Measurements from ENCODE around the gene ALDH1L1. TPM values are rescaled to one million over a fixed set of nuclear protein-coding genes. Genes with fewer than 3 reads are reported as not detected.

Gene ALDH1L1
- total and polyA plus RNA-seq, 2 of the 13 experiments (the other 11 are each of a cell fraction or from before 2014, with no cell fraction given): 11.2 to 28.7 TPM

DNA sequence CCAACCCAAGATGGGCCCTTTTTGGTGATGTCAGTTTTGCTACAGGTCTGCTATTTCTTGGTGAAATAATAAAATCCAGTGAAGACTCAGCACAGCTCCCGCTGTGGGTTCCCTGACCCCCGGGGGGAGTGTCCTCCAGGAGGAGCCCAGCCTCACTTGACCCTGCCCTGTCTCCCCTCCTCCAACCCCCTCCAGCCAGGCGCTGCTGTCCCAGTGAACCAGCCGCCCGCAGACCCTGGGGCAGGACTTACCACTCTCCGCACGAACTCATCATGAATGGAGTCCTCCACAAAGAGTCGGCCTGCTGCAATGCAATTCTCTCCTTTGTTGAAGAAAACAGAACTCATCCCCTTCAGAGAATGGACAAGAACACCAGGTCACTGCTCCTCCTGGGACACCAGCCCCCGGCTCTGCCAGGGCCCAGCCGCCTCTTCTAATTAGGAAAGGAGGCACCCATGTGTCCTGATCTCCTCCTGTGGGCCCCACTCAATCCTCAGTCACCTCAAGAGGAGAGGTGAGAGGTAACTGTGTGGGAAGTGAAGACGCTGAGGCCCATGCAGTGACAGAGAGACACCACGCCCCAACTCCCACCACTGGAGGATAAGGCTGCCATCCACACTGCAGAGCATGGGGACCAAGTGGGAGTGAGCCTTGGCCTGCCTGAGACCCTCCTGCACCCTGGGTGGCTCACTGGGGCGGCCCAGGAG lies 67.7 kb downstream of the ALDH1L1 start (continued):
- no peak for TF ChIP-seq HMGXB3 (CRISPR knock-in tag; IDR thresholded peaks at IDR 0.05; ENCODE audit: borderline replicate concordance)
- TF ChIP-seq SAFB2 (CRISPR knock-in tag; IDR thresholded peaks at IDR 0.05; ENCODE audit: borderline replicate concordance, low read depth): no peak

- CTCF ChIA-PET (ENCODE audit: low intra/inter-chr PET ratio, low total read pairs): no interaction called here
- no peak for ATAC-seq
- BruUV-seq (replicated peaks): no TSS peak
- H3K4me3 ChIP-seq (replicated peaks in 1 of 3; ENCODE audit: insufficient read depth in 1 of 3, low read depth in 2 of 3, low read length in 3 of 3): no peak overlapping the region
- H3K27ac ChIP-seq (ENCODE audit: extremely low read length, insufficient read depth, low read length): no peak overlapping the region
- no peaks in the 10 kb centered on the region for H4K20me1 ChIP-seq (ENCODE audit: insufficient read depth, low read length)
- intact Hi-C loops (cut with micrococcal nuclease; ENCODE audit: unreplicated experiment) (loop anchor here (10.0 kb wide), 1 partner anchor 137 kb away; no protein-coding TSS in a partner anchor), in situ Hi-C loops (cut with HindIII; ENCODE audit: extremely low pct_ligation_motif_present, low pct_unique_long_range_greater_than_20kb) (no loop called here)
- no peaks in the 10 kb centered on the region for H3K9me3 ChIP-seq (ENCODE audit: low read length)
- no peaks in the 10 kb centered on the region for H3K79me2 ChIP-seq (ENCODE audit: insufficient read depth, low read length)
- peaks cover 9 to 14% of the 10 kb centered on the region in 2 experiments; a peak in 3 of 5 replicates for H3K36me3 ChIP-seq (replicated peaks in 1 of 2; ENCODE audit: control insufficient read depth in 1 of 2, insufficient read depth in 2 of 2, low read length in 2 of 2)
- 83% methylated on average over 6 of the region's 18 CpGs for WGBS (ENCODE audit: low lambda C conversion rate)
- no peaks in the 10 kb centered on the region for H3K4me1 ChIP-seq (ENCODE audit: insufficient read depth, low read length)
- DNase-seq (ENCODE audit: low spot score): no peak
- H3K9ac ChIP-seq (ENCODE audit: insufficient read depth, low read depth, low read length): no peak overlapping the region
- no peaks in the 10 kb centered on the region for H3K27me3 ChIP-seq (ENCODE audit: control insufficient read depth in 1 of 2, insufficient read depth in 2 of 2, low read length in 2 of 2)
- POLR2A ChIA-PET: no interaction called here
- FAIRE-seq: no peak
- H3K4me2 ChIP-seq (ENCODE audit: low read depth, low read length): no peak overlapping the region
- TF ChIP-seq FOXO1 (CRISPR knock-in tag; IDR thresholded peaks at IDR 0.05): no peak
- TF ChIP-seq ZNF616 (CRISPR knock-in tag; IDR thresholded peaks at IDR 0.05; ENCODE audit: low read depth): no peak
- TF ChIP-seq, protein P1, sequence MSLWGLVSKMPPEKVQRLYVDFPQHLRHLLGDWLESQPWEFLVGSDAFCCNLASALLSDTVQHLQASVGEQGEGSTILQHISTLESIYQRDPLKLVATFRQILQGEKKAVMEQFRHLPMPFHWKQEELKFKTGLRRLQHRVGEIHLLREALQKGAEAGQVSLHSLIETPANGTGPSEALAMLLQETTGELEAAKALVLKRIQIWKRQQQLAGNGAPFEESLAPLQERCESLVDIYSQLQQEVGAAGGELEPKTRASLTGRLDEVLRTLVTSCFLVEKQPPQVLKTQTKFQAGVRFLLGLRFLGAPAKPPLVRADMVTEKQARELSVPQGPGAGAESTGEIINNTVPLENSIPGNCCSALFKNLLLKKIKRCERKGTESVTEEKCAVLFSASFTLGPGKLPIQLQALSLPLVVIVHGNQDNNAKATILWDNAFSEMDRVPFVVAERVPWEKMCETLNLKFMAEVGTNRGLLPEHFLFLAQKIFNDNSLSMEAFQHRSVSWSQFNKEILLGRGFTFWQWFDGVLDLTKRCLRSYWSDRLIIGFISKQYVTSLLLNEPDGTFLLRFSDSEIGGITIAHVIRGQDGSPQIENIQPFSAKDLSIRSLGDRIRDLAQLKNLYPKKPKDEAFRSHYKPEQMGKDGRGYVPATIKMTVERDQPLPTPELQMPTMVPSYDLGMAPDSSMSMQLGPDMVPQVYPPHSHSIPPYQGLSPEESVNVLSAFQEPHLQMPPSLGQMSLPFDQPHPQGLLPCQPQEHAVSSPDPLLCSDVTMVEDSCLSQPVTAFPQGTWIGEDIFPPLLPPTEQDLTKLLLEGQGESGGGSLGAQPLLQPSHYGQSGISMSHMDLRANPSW (CRISPR knock-in tag; IDR thresholded peaks at IDR 0.05; ENCODE audit: borderline replicate concordance): no peak
- no peak overlapping the region for H2AFZ ChIP-seq (ENCODE audit: low read length)
Observed at GRCh38 chr3:126111566-126112475, 68.6 kb downstream of the ALDH1L1 start.

Data from HepG2 (cell line).